H1 (cell line): ENCODE results near the gene CEP250. TPM values are rescaled to one million over a fixed set of nuclear protein-coding genes. Genes with fewer than 3 reads are reported as not detected.

Experiments
- CTCF ChIA-PET: fragments of 300-600 bp; sonication (Branson Sonifier 250); formaldehyde crosslinking; loops from one replicate; lab custom pipeline; 2021; ENCODE audit not compliant: partially characterized antibody; lab: Charles Lee
- POLR2A ChIA-PET: fragments of 300-600 bp; sonication (Branson Sonifier 250); formaldehyde crosslinking; loops from one replicate; lab custom pipeline; 2021; ENCODE audit warnings: inconsistent platforms; ENCODE audit not compliant: partially characterized antibody; lab: Charles Lee
- DNase-seq, 2 experiments: peaks; one replicate each; pipeline versions ENCODE4 v3.0.0 to v3.0.0-alpha.2; 2010 to 2022; ENCODE audit warnings: low spot score in 2 of 2, low read depth in 1 of 2, mixed read lengths in 1 of 2
- FAIRE-seq: peaks from 2 replicates; lab custom pipeline; 2011; peaks lifted over from hg19 to GRCh38; lab: Jason Lieb, UNC
- H2AFZ ChIP-seq: 2 replicates; pipeline ENCODE4 v1.8.1; 2012; ENCODE audit warnings: low read length, inconsistent platforms
- H2AK5ac ChIP-seq: 2 replicates; pipeline ENCODE4 v1.6.1; 2013; ENCODE audit warnings: low read depth, low read length
- H2BK120ac ChIP-seq: replicated peaks from 2 replicates; pipeline ENCODE3; 2013; ENCODE audit warnings: low read depth, low read length, inconsistent platforms
- H2BK12ac ChIP-seq: 2 replicates; pipeline ENCODE4 v1.6.1; 2013; ENCODE audit warnings: low read depth, low read length
- H2BK15ac ChIP-seq: 2 replicates; pipeline ENCODE4 v1.6.1; 2013; ENCODE audit warnings: low read length
- H2BK20ac ChIP-seq: 2 replicates; pipeline ENCODE4 v1.6.1; 2013; ENCODE audit warnings: low read length
- H2BK5ac ChIP-seq: 2 replicates; pipeline ENCODE4 v1.6.1; 2013; ENCODE audit warnings: low read depth, low read length
- H3K14ac ChIP-seq: 2 replicates; pipeline ENCODE4 v1.6.1; 2013; ENCODE audit warnings: inconsistent platforms; ENCODE audit not compliant: insufficient read length
- H3K18ac ChIP-seq: 2 replicates; pipeline ENCODE4 v1.6.1; 2013; ENCODE audit warnings: low read length; ENCODE audit errors: extremely low read depth
- H3K23ac ChIP-seq: 2 replicates; pipeline ENCODE4 v1.6.1; 2013; ENCODE audit warnings: inconsistent platforms; ENCODE audit not compliant: insufficient read length
- H3K23me2 ChIP-seq: 2 replicates; pipeline ENCODE4 v1.6.1; 2013; ENCODE audit warnings: low read depth, low read length
- H3K27ac ChIP-seq: 2 replicates; pipeline ENCODE4 v1.6.1; 2011; ENCODE audit warnings: low read depth, low read length, inconsistent platforms
- H3K27me3 ChIP-seq, 4 experiments: replicated peaks in 1 of 4; 1 replicate in 1 of 4; 2 replicates in 3 of 4; pipeline versions ENCODE4 v1.6.1 to v1.8.1; 2011 to 2013; ENCODE audit warnings: low read length in 3 of 4, mild to moderate bottlenecking in 3 of 4, inconsistent platforms in 2 of 4, mixed read lengths in 2 of 4, moderate library complexity in 1 of 4; ENCODE audit not compliant: control insufficient read depth in 3 of 4, insufficient read depth in 3 of 4; ENCODE audit errors: extremely low read depth in 1 of 4
- H3K36me3 ChIP-seq, 4 experiments: 2 replicates each; pipeline versions ENCODE4 v1.6.1 to v1.8.1; 2011 to 2013; ENCODE audit warnings: mild to moderate bottlenecking in 4 of 4, low read length in 3 of 4, moderate library complexity in 2 of 4, control low read depth in 1 of 4, inconsistent platforms in 1 of 4; ENCODE audit not compliant: insufficient read depth in 4 of 4, control insufficient read depth in 2 of 4
- H3K4ac ChIP-seq: replicated peaks from 2 replicates; pipeline ENCODE3; 2013; ENCODE audit warnings: low read length, low read depth, mixed read lengths, inconsistent platforms; ENCODE audit not compliant: insufficient read length
- H3K4me1 ChIP-seq, 4 experiments: replicated peaks in 1 of 4; 1 replicate in 1 of 4; 2 replicates in 3 of 4; pipeline versions ENCODE4 v1.6.1 to v1.8.1; 2011 to 2013; ENCODE audit warnings: low read length in 3 of 4, inconsistent platforms in 2 of 4, mixed read lengths in 1 of 4; ENCODE audit not compliant: insufficient read depth in 4 of 4, control insufficient read depth in 3 of 4
- H3K4me2 ChIP-seq, 2 experiments: 2 replicates each; pipeline versions ENCODE4 v1.6.1 to v1.8.1; 2011 to 2013; ENCODE audit warnings: low read depth in 2 of 2, low read length in 2 of 2, control low read depth in 1 of 2, inconsistent platforms in 1 of 2, mild to moderate bottlenecking in 1 of 2; ENCODE audit not compliant: insufficient read depth in 1 of 2
- H3K4me3 ChIP-seq, 4 experiments: fragments of 200-600, 300-600 bp in 1 of 4; sonication (generic), shearing (Covaris generic), sonication (Bioruptor Twin) in 1 of 4; 2 replicates each; pipeline versions ENCODE4 v1.5.1 to v1.8.1; 2011 to 2016; ENCODE audit warnings: low read length in 4 of 4, low read depth in 3 of 4, control low read depth in 2 of 4, inconsistent platforms in 2 of 4, mild to moderate bottlenecking in 2 of 4, mixed read lengths in 1 of 4, moderate library complexity in 1 of 4; ENCODE audit not compliant: insufficient read depth in 2 of 4; ENCODE audit errors: extremely low read depth in 1 of 4
- H3K56ac ChIP-seq: replicated peaks from 2 replicates; pipeline ENCODE3; 2013; ENCODE audit warnings: low read depth, mild to moderate bottlenecking, mixed read lengths, low read length, inconsistent platforms; ENCODE audit not compliant: insufficient read length
- H3K79me1 ChIP-seq: 2 replicates; pipeline ENCODE4 v1.6.1; 2013; ENCODE audit warnings: low read depth, low read length, control low read depth
- H3K79me2 ChIP-seq, 2 experiments: 2 replicates each; pipeline versions ENCODE4 v1.6.1 to v1.8.1; 2012 to 2013; ENCODE audit warnings: low read length in 2 of 2, mild to moderate bottlenecking in 2 of 2, inconsistent platforms in 1 of 2; ENCODE audit not compliant: insufficient read depth in 2 of 2, control insufficient read depth in 1 of 2
- H3K9ac ChIP-seq, 4 experiments: replicated peaks in 1 of 4; 1 replicate in 1 of 4; 2 replicates in 3 of 4; pipeline versions ENCODE4 v1.6.1 to v1.8.1; 2011 to 2013; ENCODE audit warnings: low read depth in 3 of 4, low read length in 3 of 4, control low read depth in 2 of 4, mild to moderate bottlenecking in 2 of 4, moderate library complexity in 2 of 4, inconsistent platforms in 1 of 4; ENCODE audit errors: extremely low read depth in 1 of 4
- H3K9me3 ChIP-seq, 2 experiments: 2 replicates each; pipeline versions ENCODE4 v1.6.1 to v1.8.1; 2012 to 2013; ENCODE audit warnings: mild to moderate bottlenecking in 2 of 2, moderate library complexity in 2 of 2, control low read depth in 1 of 2, inconsistent platforms in 1 of 2, low read depth in 1 of 2, low read length in 1 of 2, mixed read lengths in 1 of 2; ENCODE audit not compliant: insufficient read depth in 2 of 2
- H4K20me1 ChIP-seq, 2 experiments: replicated peaks in 1 of 2; 2 replicates each; pipeline versions ENCODE3 to v1.8.1; 2011 to 2013; ENCODE audit warnings: inconsistent platforms in 2 of 2, low read length in 2 of 2, mild to moderate bottlenecking in 1 of 2; ENCODE audit not compliant: insufficient read depth in 2 of 2, control insufficient read depth in 1 of 2
- H4K5ac ChIP-seq: 2 replicates; pipeline ENCODE4 v1.6.1; 2013; ENCODE audit warnings: low read length, low read depth, mixed read lengths, inconsistent platforms; ENCODE audit not compliant: insufficient read length
- H4K8ac ChIP-seq: 2 replicates; pipeline ENCODE4 v1.8.0; 2013; ENCODE audit warnings: mild to moderate bottlenecking, moderate library complexity, low read length, inconsistent platforms; ENCODE audit not compliant: insufficient read depth; ENCODE audit errors: extremely low read depth
- H4K91ac ChIP-seq: replicated peaks from 2 replicates; pipeline ENCODE3; 2013; ENCODE audit warnings: low read length, mixed read lengths, inconsistent platforms; ENCODE audit not compliant: insufficient read length
- ATF2 ChIP-seq: IDR thresholded peaks from 2 replicates; pipeline ENCODE4 v1.6.1; 2012; ENCODE audit warnings: low read length, inconsistent platforms
- BACH1 ChIP-seq: IDR thresholded peaks from 2 replicates; pipeline ENCODE4 v1.6.1; 2012; ENCODE audit warnings: low read length, improper control_type of control experiment
- MAX ChIP-seq: IDR thresholded peaks from 2 replicates; pipeline ENCODE4 v1.6.1; 2012; ENCODE audit warnings: inconsistent platforms
- SP1 ChIP-seq: IDR thresholded peaks from 2 replicates; pipeline ENCODE4 v1.6.1; 2011; ENCODE audit warnings: low read depth, low read length
- SP4 ChIP-seq: IDR thresholded peaks from 2 replicates; pipeline ENCODE4 v1.6.1; 2012; ENCODE audit warnings: low read length, inconsistent platforms
- SUZ12 ChIP-seq: fragments of 200-600 bp; sonication (generic); IDR thresholded peaks from 2 replicates; pipeline ENCODE4 v1.6.1; 2012; ENCODE audit warnings: mild to moderate bottlenecking, inconsistent platforms, low read length, moderate library complexity, mixed read lengths
- WGBS, 2 experiments: shearing (Covaris generic) in 1 of 2; methylation state at CpG; one replicate each; pipeline versions ENCODE4 v1.1.6 to v1.1.7; 2013 to 2015; ENCODE audit warnings: low lambda C conversion rate in 2 of 2, mixed read lengths in 2 of 2, inconsistent platforms in 1 of 2, low coverage in 1 of 2, missing lambda C conversion rate in 1 of 2; ENCODE audit not compliant: insufficient replicate concordance in 2 of 2, insufficient coverage in 1 of 2, insufficient read length in 1 of 2; ENCODE audit errors: extremely low coverage in 1 of 2, missing lambda C conversion rate in 1 of 2; 5-methylcytosine and 5-hydroxymethylcytosine counted together
- polyA plus RNA-seq, 7 experiments: library from polyadenylated mRNA; depleted of rRNA in 3 of 7; stranded (reverse) in 5 of 7; unstranded in 2 of 7; fragments of >200 nt in 5 of 7; fragments of 200-250 nt in 2 of 7; gene quantifications; 1 replicate in 5 of 7; 2 replicates in 1 of 7; 4 replicates in 1 of 7; pipeline versions ENCODE4 v1.2.1 to v1.2.3, GENCODE V29; 2011 to 2013; ENCODE audit warnings: missing spikeins in 2 of 7, mixed read lengths in 2 of 7
- total RNA-seq: library from RNA; stranded (reverse); fragmentation: NEBNext Ultra II Directional; extraction: Animal tissue kit (Norgen Biotek cat#: 25700); gene quantifications from 2 replicates; pipeline ENCODE4 v1.2.1, GENCODE V29; 2021

CEP250 gene
- total and polyA plus RNA-seq, 2 of the 8 experiments (the other 6 are each of a cell fraction or from before 2014, with no cell fraction given), result 2.6 to 33.7 TPM

- no peak overlapping the region for H2BK12ac ChIP-seq
- peaks cover 0 to 5% of the 10 kb centered on the region in 2 experiments for H4K20me1 ChIP-seq
- H3K14ac ChIP-seq, result no peak overlapping the region
- no peak overlapping the region for H3K23ac ChIP-seq
- H3K4me2 ChIP-seq, result no peak overlapping the region
- no peak overlapping the region for H2BK20ac ChIP-seq
- H2AFZ ChIP-seq, result no peak overlapping the region
- FAIRE-seq (no peak), DNase-seq (no peak)
- no peak overlapping the region for H4K91ac ChIP-seq
- H3K9me3 ChIP-seq, result no peaks in the 10 kb centered on the region
- CTCF ChIA-PET, result interaction anchor here (0.9 to 2.6 kb wide), 4 partner anchors 8 to 212 kb away, joined by 3 to 10 read pairs (median 4); no protein-coding TSS in a partner anchor
- H2AK5ac ChIP-seq, result no peak overlapping the region
- no peaks in the 10 kb centered on the region for H3K4me1 ChIP-seq
- H2BK5ac ChIP-seq, result no peak overlapping the region
- H3K27me3 ChIP-seq, result no peaks in the 10 kb centered on the region
- H3K4me3 ChIP-seq, result no peak overlapping the region
- 0 out of 8 replicates have a peak, but pooled peaks cover 0 to 1% (median 0%) of the 10 kb centered on the region in 4 experiments for H3K36me3 ChIP-seq
- no peak overlapping the region for H3K56ac ChIP-seq
- no peak overlapping the region for H4K5ac ChIP-seq
- H4K8ac ChIP-seq, result no peak overlapping the region
- H3K79me2 ChIP-seq, result no peaks in the 10 kb centered on the region
- no peaks in the 10 kb centered on the region for H3K79me1 ChIP-seq
- no peak overlapping the region for H2BK120ac ChIP-seq
- H3K9ac ChIP-seq, result no peak overlapping the region
- no peak overlapping the region for H3K27ac ChIP-seq
- POLR2A ChIA-PET, result interaction anchor here (0.7 kb wide), 1 partner anchor 223 kb away, joined by 3 read pairs; the partner anchor contains the start of gene RBM39
- no peaks in the 10 kb centered on the region for H3K23me2 ChIP-seq
- 95% methylated on average over 9 of the region's 9 CpGs; no CpG with 5 or more reads in 1 of the 2 experiments for WGBS, 2 experiments
- no peak overlapping the region for H2BK15ac ChIP-seq
- H3K18ac ChIP-seq, result no peak overlapping the region
- no peak overlapping the region for H3K4ac ChIP-seq
- TF ChIP-seq MAX (no peak), SP4 (no peak), ATF2 (no peak), BACH1 (no peak), SUZ12 (no peak), SP1 (no peak)
Measured at GRCh38 chr20:35518955-35519354, 63.6 kb downstream of the CEP250 start.
